ENCODE measurements around the gene UTF1.

Gene UTF1

GRCh38 chr10:133185421-133185820 lies 44.6 kb upstream of the UTF1 start:
- H3K4me3 ChIP-seq (ENCODE audit: low read depth, low read length): no peak overlapping the region

GRCh38 chr10:133185916-133186315 lies 44.1 kb upstream of the UTF1 start:
- DNase-seq (ENCODE audit: low read depth): no peak
- TF ChIP-seq CTCF (IDR thresholded peaks at IDR 0.05; ENCODE audit: insufficient read depth, low read depth, low read length, missing control alignments): no peak
- no peak overlapping the region for H3K4me3 ChIP-seq (ENCODE audit: low read depth, low read length)

More at GRCh38 chr10:133185421-133185820, 44.6 kb upstream of the UTF1 start:
- TF ChIP-seq CTCF (IDR thresholded peaks at IDR 0.05; ENCODE audit: insufficient read depth, low read depth, low read length, missing control alignments): no peak
- no peak for DNase-seq (ENCODE audit: low read depth)

- TF ChIP-seq CTCF (IDR thresholded peaks at IDR 0.05; ENCODE audit: insufficient read depth, low read depth, low read length, missing control alignments): no peak
- no peak for DNase-seq (ENCODE audit: low read depth)
- no peak overlapping the region for H3K4me3 ChIP-seq (ENCODE audit: low read depth, low read length)
Measured at GRCh38 chr10:133186416-133187090, 43.5 kb upstream of the UTF1 start.

- H3K4me3 ChIP-seq (ENCODE audit: low read depth, low read length): no peak overlapping the region
- no peak for TF ChIP-seq CTCF (IDR thresholded peaks at IDR 0.05; ENCODE audit: insufficient read depth, low read depth, low read length, missing control alignments)
- DNase-seq (ENCODE audit: low read depth): no peak
Measured at GRCh38 chr10:133187091-133187905, 42.7 kb upstream of the UTF1 start.

- no peak overlapping the region for H3K4me3 ChIP-seq (ENCODE audit: low read depth, low read length)
- DNase-seq (ENCODE audit: low read depth): no peak
- no peak for TF ChIP-seq CTCF (IDR thresholded peaks at IDR 0.05; ENCODE audit: insufficient read depth, low read depth, low read length, missing control alignments)
Measured at GRCh38 chr10:133187906-133188681, 41.9 kb upstream of the UTF1 start.

- no peak for DNase-seq (ENCODE audit: low read depth)
- TF ChIP-seq CTCF (IDR thresholded peaks at IDR 0.05; ENCODE audit: insufficient read depth, low read depth, low read length, missing control alignments): no peak
- H3K4me3 ChIP-seq (ENCODE audit: low read depth, low read length): no peak overlapping the region
Measured at GRCh38 chr10:133189256-133189655, 40.8 kb upstream of the UTF1 start.
